Parietal lobe (tissue), 2 donors: ENCODE results near the gene KRTAP5-9. TPM values are rescaled to one million over a fixed set of nuclear protein-coding genes. Genes with fewer than 3 reads are reported as not detected.

Experiments
- small RNA-seq: library from RNA; depleted of rRNA; stranded (forward); fragments of <200 nt; gene quantifications from one replicate; pipeline ENCODE3, GENCODE V24; 2014; ENCODE audit warnings: low replicate concordance
- total RNA-seq: library from RNA; depleted of rRNA; stranded (reverse); fragments of >200 nt; gene quantifications from one replicate; pipeline ENCODE4 v1.2.3, GENCODE V29; 2014

The KRTAP5-9 gene
- not detected for total RNA-seq

GRCh38 chr11:71548120-71548519 is at the start of gene KRTAP5-9:
TSS of gene KRTAP5-9 (plus strand) at chr11:71548420. CDS start at chr11:71548658, 238 bp downstream.

GRCh38 chr11:71526796-71527575 is 21.2 kb upstream of the KRTAP5-9 start, which contains the start of gene KRTAP5-7:
TSS of gene KRTAP5-7 (plus strand) at chr11:71527267. CDS start at chr11:71527301, 34 bp downstream.

GRCh38 chr11:71537977-71538665 is 10.1 kb upstream of the KRTAP5-9 start, which contains the start of gene KRTAP5-8:
TSS of gene KRTAP5-8 (plus strand) at chr11:71538025. CDS start at chr11:71538056, 31 bp downstream.

GRCh38 chr11:71565263-71565662 is 17.0 kb downstream of the KRTAP5-9 start, which contains the start of gene KRTAP5-10:
TSS of gene KRTAP5-10 (plus strand) at chr11:71565563. CDS start at chr11:71565588, 25 bp downstream.

GRCh38 chr11:71582309-71582895 is 34.2 kb downstream of the KRTAP5-9 start, which contains the start of gene KRTAP5-11:
TSS of gene KRTAP5-11 (minus strand) at chr11:71582875. CDS start at chr11:71582837, 38 bp downstream.

Small RNAs within 50 kb of the gene (small RNA-seq; reads per million reads assigned to genes)
- gene AP000867.1 = not detected
- gene KRTAP5-14P = not detected

Other genes starting within 250 kb of the KRTAP5-9 start
- 34.1 TPM for gene DHCR7, start 100.0 kb upstream of the KRTAP5-9 start, total RNA-seq
- 47.6 TPM for gene NADSYN1, start 95.2 kb upstream of the KRTAP5-9 start, total RNA-seq
- not detected for gene KRTAP5-7, start 21.2 kb upstream of the KRTAP5-9 start, total RNA-seq
- not detected for gene KRTAP5-8, start 10.4 kb upstream of the KRTAP5-9 start, total RNA-seq
- not detected for gene KRTAP5-10, start 17.1 kb downstream of the KRTAP5-9 start, total RNA-seq
- gene KRTAP5-11, start 34.5 kb downstream of the KRTAP5-9 start, total RNA-seq = not detected